Activated T-cell treated with anti-CD3 and anti-CD28 coated beads, Interleukin-2, amount 50 U/mL, for 48 hours (primary cell): Measurements from ENCODE around the gene B4GALNT4.
"Not testable (repeated sequence)": the region's sequence is repeated elsewhere in the genome, so short reads cannot be mapped to it uniquely, and the experiment has no call there.

Source experiments
- DNase-seq, 2 experiments: peaks; one replicate each; pipeline ENCODE4 v3.0.0-alpha.2; 2020

B4GALNT4 gene

GRCh38 chr11:369336-370018 lies at the start of gene B4GALNT4:
TSS of gene B4GALNT4 (plus strand) at chr11:369499. CDS start at chr11:369804, 305 bp downstream.
- no peak for DNase-seq

- peak; percentile 47 to 56 for DNase-seq
Measured at GRCh38 chr11:319888-320273, 49.4 kb upstream of the B4GALNT4 start.

- no peak for DNase-seq
Measured at GRCh38 chr11:324156-324555, 45.1 kb upstream of the B4GALNT4 start.

- not testable (repeated sequence) for DNase-seq
Measured at GRCh38 chr11:324593-325517, 44.4 kb upstream of the B4GALNT4 start.

GRCh38 chr11:325796-326591 lies 43.3 kb upstream of the B4GALNT4 start:
- peak in 1 of 2 experiments; percentile 56 for DNase-seq

GRCh38 chr11:326592-326841 lies 42.8 kb upstream of the B4GALNT4 start:
- no peak for DNase-seq

GRCh38 chr11:326842-327580 lies 42.3 kb upstream of the B4GALNT4 start:
- DNase-seq: peak; percentile 75 to 79

- DNase-seq: no peak
Measured at GRCh38 chr11:327581-327923, 41.7 kb upstream of the B4GALNT4 start.

GRCh38 chr11:328012-328411 lies 41.3 kb upstream of the B4GALNT4 start:
- no peak for DNase-seq

- not testable (repeated sequence) for DNase-seq
Measured at GRCh38 chr11:328516-329100, 40.7 kb upstream of the B4GALNT4 start.

- DNase-seq: no peak
Measured at GRCh38 chr11:329886-330253, 39.4 kb upstream of the B4GALNT4 start.

GRCh38 chr11:330307-330693 lies 39.0 kb upstream of the B4GALNT4 start:
- DNase-seq: no peak

GRCh38 chr11:330694-331357 lies 38.5 kb upstream of the B4GALNT4 start:
- peak; percentile 46 to 57 for DNase-seq

GRCh38 chr11:331358-332060 lies 37.8 kb upstream of the B4GALNT4 start:
- DNase-seq: no peak

GRCh38 chr11:332651-333480 lies 36.4 kb upstream of the B4GALNT4 start:
- no peak for DNase-seq

GRCh38 chr11:333616-334263 lies 35.6 kb upstream of the B4GALNT4 start:
- DNase-seq: not testable (repeated sequence)

- DNase-seq: no peak
Measured at GRCh38 chr11:334264-334994, 34.9 kb upstream of the B4GALNT4 start.

GRCh38 chr11:335779-336658 lies 33.3 kb upstream of the B4GALNT4 start:
- DNase-seq: no peak
